Stimulated activated CD4-positive, alpha-beta T cell treated with anti-CD3 and anti-CD28 coated beads, Interleukin-12 subunit alpha, Interleukin-12 subunit beta, amount 100 ng/mL, for 48 hours (primary cell): ENCODE results near the gene LRRC74B.
A peak's percentile ranks its signal among the peaks of the same experiment; 100 is the strongest.

Experiments used
- DNase-seq, 3 donors: peaks; one replicate each; pipeline ENCODE4 v3.0.0-alpha.2; 2020; ENCODE audit warnings: low read depth in 2 of 3, low spot score in 1 of 3

LRRC74B gene

DNA sequence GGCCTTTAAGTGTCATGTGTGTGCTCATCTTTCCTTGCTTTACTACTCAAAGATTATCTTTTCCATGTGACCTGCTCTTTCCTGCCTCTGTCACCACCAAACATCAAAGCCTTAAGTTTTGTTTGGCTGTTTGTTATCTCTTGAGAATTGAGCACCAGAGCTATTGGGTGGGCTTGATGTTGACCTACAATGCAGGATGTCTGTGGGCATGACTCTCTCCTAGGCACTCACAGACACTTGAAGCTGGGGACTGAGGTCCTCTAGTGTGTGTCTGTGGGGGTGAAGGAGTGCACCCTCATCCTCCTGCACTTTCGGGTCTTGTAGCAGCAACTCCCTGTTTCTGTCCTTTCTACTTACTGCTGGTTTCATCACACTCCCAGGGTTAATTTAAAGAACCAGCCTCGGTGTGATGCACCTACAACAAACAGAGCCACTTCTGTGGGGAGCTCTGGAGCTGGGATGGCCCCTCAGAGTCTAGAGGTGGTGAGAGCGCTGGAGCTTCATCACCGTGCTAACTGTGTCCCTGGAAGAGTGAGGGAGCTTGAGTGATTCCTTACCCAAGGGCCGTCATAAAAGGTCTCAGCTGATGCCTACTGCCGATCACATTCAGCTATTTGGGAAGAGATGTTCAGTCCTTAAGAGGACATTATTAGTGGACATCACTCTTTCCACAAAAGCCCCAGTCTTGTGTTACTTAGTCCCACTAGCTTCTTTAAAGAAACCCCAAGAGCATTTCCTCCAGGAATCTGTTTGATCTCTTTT is 56.3 kb downstream of the LRRC74B start:
- no peak for DNase-seq

DNA sequence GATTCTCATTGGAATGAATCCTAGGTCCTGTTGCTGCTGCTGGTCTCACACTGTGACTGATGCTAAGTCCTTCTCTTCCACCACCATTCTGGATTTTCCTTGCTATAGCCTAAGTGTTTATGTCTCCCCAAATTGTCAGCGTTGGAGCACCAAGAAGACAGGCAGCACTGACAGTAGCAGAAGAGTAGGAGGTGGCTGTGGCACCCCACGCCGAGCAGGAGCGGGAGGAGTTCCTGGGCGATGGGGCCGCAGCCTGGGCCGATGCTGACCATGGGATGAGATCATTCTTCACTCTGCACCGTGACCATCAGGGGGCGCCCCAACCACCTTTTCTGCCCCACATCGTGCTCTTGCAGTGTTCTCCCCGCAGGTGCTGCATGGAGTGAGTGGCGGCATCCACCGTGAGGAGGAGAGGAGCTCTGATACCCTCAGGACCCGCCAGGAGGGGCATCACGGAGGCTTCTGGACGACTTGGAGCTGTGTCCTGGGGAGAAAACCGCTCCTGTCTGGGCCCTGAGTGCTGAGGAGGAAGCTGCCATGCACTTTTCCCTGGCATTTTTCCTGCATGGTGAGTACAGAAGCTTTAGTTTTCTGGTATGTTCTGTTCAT is 57.0 kb downstream of the LRRC74B start:
- peak; percentile 67 to 83 (median 81) for DNase-seq

DNA sequence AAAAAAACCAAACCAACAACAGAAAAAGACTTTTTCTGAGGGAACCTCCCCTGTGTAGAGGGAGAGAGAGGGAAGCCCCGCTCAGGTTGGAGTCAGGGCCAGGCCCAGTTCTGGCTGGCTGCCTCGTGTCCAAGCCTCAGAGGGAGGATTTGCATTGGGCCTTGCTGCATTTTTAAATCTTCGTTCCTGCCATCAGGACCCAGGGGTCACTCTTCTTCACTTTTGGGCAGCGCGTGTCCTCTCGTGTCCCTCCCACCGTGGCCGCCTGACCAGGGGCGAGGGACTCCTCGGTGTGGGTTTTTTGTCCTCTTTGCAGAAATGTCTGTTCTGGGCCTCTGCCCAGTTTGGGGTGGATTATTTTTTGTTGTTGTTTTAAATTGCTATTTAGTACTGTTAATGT is 57.9 kb downstream of the LRRC74B start:
- no peak for DNase-seq

DNA sequence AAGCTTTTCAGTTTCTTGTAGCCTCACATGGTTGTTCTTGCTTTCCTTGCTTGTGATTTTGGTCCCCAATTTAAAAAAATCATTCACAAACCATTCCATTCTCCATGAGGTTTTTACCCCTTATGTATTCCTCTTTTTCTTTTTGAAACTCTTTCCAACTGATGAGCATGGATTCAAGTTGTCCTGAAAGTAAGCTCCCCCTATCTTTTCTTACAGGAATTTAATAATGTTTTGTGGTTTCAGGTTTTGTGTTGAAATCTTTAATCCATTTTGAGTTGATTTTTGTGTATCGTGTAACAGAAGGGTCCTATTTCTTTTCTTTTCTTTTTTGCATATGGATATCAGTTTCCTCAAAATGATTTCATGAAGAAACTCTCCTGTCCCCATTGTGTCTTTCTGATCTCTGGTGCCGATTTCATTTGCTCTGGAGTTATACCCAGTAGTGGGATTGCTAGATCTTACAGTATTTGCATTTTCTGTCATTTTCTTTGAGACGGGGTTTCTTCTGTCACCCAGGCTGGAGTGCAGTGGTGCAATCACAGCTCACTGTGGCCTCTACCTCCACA is 58.5 kb downstream of the LRRC74B start:
- no peak for DNase-seq

DNA sequence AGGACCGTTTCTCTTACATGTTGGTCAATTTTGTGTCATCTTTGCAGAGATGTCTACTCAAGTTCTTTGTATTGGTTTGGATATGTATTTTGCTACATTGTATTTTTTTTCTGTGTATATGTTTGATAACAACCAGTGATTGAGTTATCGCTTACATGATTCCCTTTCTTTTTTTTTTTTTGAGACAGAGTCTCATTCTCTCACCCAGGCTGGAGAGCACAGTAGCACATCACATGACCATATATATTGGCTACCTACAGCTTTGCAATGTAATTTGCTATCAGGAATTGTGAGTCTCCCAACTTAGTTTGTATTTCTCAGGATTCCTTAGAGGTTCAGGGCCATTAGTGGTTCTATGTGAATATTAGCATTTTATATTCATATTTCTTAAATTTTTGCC is 59.5 kb downstream of the LRRC74B start:
- DNase-seq, result no peak

DNA sequence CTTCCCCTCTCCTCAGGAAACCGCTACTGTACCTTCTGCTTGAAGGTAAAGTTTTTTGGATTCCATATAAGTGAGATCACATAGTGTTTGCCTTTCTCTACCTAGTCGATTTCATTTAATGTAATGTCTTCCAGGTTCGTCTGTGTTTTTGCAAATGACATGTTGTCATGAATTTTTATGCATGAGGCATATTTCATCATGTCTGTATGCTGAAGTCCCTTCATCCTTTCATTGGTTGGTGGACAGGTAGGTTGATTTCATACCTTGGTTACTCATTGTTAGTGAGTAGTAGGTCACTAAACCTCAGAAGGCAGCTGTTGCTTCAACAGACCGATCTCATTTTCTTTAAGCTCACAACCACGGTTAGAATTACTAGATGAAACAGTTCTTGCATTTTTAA is 60.3 kb downstream of the LRRC74B start:
- DNase-seq, result no peak

DNA sequence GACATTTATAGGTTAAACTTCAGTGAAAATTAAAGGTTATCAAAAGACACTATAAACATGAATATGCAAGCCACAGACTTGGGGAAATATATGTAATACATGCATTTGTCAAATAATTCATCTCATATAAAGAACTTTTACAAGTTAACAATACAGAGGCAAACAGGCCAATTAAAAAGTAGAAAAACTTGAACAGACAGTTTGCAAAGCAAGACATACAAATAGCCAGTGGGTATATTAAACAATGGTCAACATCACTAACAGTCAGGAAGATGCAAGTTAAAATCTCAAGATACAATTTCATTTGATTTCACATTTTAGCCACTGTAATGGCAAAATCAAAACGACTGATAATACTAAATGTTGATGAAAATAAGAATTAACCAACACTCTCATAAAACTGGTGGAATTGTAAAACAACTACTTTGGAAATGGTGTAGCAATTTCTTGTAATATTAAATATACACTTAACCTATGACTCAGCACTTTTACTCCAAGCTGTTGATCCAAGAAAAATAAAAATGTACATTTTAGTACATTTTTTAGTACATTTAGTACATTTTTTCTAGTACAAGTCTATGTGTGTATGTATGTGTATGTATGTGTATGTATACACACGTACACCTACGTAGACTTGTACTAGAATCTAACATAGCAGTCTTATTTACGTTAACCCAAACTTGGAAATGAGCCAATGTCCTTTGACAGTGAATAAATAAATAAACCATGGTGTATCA is 62.8 kb downstream of the LRRC74B start:
- no peak for DNase-seq
